ENCODE measurements around the gene B3GNT3. TPM values are rescaled to one million over a fixed set of nuclear protein-coding genes. Genes with fewer than 3 reads are reported as not detected.

B3GNT3 gene
- total and polyA plus RNA-seq, 2 of the 13 experiments (the other 11 are each of a cell fraction or from before 2014, with no cell fraction given) = 0.86 to 4.0 TPM

DNA sequence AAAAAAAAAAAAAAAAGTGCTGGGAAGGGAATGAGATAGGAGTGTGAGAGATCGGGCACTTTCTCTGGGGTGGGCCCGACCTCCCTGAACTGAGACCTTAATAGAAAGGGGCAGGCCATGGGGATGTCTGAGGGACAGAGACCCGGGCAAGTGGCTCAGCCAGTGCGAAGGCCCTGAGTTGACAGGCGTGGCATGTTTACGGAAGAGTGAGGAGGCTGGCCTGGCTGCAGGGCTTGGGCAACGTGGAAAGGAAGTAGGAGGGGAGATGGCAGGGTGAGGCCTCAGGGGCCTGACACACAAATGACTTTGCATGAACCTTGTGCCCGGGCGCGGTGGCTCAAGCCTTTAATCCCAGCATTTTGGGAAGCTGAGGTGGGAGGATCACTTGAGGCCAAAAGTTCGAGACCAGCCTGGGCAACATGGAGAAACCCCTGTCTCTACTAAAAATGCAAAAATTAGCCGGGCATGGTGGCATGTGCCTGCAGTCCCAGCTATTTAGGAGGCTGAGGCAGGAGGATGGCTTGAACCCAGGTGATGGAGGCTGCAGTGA, 29.8 kb upstream of the B3GNT3 start (continued):
- TF ChIP-seq ZNF101 (CRISPR knock-in tag; IDR thresholded peaks at IDR 0.05; ENCODE audit: borderline replicate concordance, low read depth) = no peak
- TF ChIP-seq KLF11 (CRISPR knock-in tag; IDR thresholded peaks at IDR 0.05) = no peak
- no peak for TF ChIP-seq ZFAT (CRISPR knock-in tag; conservative IDR thresholded peaks at IDR 0.05)
- TF ChIP-seq SMARCE1 (IDR thresholded peaks at IDR 0.05; ENCODE audit: borderline replicate concordance) = no peak
- TF ChIP-seq DBP (CRISPR knock-in tag; IDR thresholded peaks at IDR 0.05; ENCODE audit: not compliant biosample characterization) = no peak
- no peak for TF ChIP-seq TRIM24 (CRISPR knock-in tag; IDR thresholded peaks at IDR 0.05)
- no peak for TF ChIP-seq CBFB (CRISPR knock-in tag; IDR thresholded peaks at IDR 0.05)
- TF ChIP-seq NFYB (CRISPR knock-in tag; IDR thresholded peaks at IDR 0.05) = no peak
- TF ChIP-seq, protein P1, sequence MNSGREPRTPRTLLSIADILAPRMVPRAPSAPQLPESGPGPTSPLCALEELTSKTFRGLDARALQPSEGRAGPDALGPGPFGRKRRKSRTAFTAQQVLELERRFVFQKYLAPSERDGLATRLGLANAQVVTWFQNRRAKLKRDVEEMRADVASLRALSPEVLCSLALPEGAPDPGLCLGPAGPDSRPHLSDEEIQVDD (CRISPR knock-in tag; IDR thresholded peaks at IDR 0.05; ENCODE audit: borderline replicate concordance) = no peak
- TF ChIP-seq HMG20A (CRISPR knock-in tag; IDR thresholded peaks at IDR 0.05; ENCODE audit: borderline replicate concordance) = no peak; the same call in 1 of the 2 replicates
- TF ChIP-seq, protein P2, sequence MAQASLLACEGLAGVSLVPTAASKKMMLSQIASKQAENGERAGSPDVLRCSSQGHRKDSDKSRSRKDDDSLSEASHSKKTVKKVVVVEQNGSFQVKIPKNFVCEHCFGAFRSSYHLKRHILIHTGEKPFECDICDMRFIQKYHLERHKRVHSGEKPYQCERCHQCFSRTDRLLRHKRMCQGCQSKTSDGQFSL (CRISPR knock-in tag; IDR thresholded peaks at IDR 0.05) = no peak
- no peak for TF ChIP-seq ZNF225 (CRISPR knock-in tag; IDR thresholded peaks at IDR 0.05)
- no peak for TF ChIP-seq GFI1 (CRISPR knock-in tag; IDR thresholded peaks at IDR 0.05; ENCODE audit: borderline replicate concordance)
- TF ChIP-seq ZNF333 (CRISPR knock-in tag; IDR thresholded peaks at IDR 0.05; ENCODE audit: borderline replicate concordance) = no peak
- TF ChIP-seq, protein P3, sequence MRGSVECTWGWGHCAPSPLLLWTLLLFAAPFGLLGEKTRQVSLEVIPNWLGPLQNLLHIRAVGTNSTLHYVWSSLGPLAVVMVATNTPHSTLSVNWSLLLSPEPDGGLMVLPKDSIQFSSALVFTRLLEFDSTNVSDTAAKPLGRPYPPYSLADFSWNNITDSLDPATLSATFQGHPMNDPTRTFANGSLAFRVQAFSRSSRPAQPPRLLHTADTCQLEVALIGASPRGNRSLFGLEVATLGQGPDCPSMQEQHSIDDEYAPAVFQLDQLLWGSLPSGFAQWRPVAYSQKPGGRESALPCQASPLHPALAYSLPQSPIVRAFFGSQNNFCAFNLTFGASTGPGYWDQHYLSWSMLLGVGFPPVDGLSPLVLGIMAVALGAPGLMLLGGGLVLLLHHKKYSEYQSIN (CRISPR knock-in tag; IDR thresholded peaks at IDR 0.05; ENCODE audit: borderline replicate concordance) = no peak
- 0 out of 2 replicates have a peak, but pooled peaks have one; percentile 19 for TF ChIP-seq ZKSCAN8 (CRISPR knock-in tag; IDR thresholded peaks at IDR 0.05; ENCODE audit: borderline replicate concordance)
- no peak for TF ChIP-seq CSRNP2 (CRISPR knock-in tag; conservative IDR thresholded peaks at IDR 0.05; ENCODE audit: low read depth)
- no peak for TF ChIP-seq NCOA1 (CRISPR knock-in tag; IDR thresholded peaks at IDR 0.05)
- no peak for TF ChIP-seq ZSCAN31 (CRISPR knock-in tag; IDR thresholded peaks at IDR 0.05; ENCODE audit: low read depth)
- no peak for TF ChIP-seq ZSCAN25 (CRISPR knock-in tag; IDR thresholded peaks at IDR 0.05)
- peak; percentile 53; the same call in 1 of the 2 replicates for TF ChIP-seq CREM (IDR thresholded peaks at IDR 0.05)
- no peak for TF ChIP-seq CREM (CRISPR knock-in tag; IDR thresholded peaks at IDR 0.05)
- peak; percentile 97 for TF ChIP-seq ZMYM3 (CRISPR knock-in tag; IDR thresholded peaks at IDR 0.05)
- TF ChIP-seq ATF7-NPFF (CRISPR knock-in tag; IDR thresholded peaks at IDR 0.05; ENCODE audit: low read depth) = no peak
- no peak for TF ChIP-seq ZNF570 (CRISPR knock-in tag; IDR thresholded peaks at IDR 0.05; ENCODE audit: borderline replicate concordance)
- no peak for TF ChIP-seq NAIF1 (CRISPR knock-in tag; IDR thresholded peaks at IDR 0.05; ENCODE audit: borderline replicate concordance)
- TF ChIP-seq SIN3A (IDR thresholded peaks at IDR 0.05; ENCODE audit: borderline replicate concordance, low read depth, low read length) = peak; percentile 93
- peak; percentile 72; the same call in 1 of the 2 replicates for TF ChIP-seq TGIF2 (CRISPR knock-in tag; IDR thresholded peaks at IDR 0.05)
- no peak for TF ChIP-seq ZFP36 (IDR thresholded peaks at IDR 0.05; ENCODE audit: borderline replicate concordance, low read depth, low read length, partially characterized antibody)

All from HepG2 (cell line).